ENCODE data around the gene LRRC8E. TPM values are rescaled to one million over a fixed set of nuclear protein-coding genes. Genes with fewer than 3 reads are reported as not detected.

The LRRC8E gene
- total and polyA plus RNA-seq, 2 of the 8 experiments (the other 6 are each of a cell fraction or from before 2014, with no cell fraction given), result 2.7 to 2.9 TPM

- TF ChIP-seq, protein P1, sequence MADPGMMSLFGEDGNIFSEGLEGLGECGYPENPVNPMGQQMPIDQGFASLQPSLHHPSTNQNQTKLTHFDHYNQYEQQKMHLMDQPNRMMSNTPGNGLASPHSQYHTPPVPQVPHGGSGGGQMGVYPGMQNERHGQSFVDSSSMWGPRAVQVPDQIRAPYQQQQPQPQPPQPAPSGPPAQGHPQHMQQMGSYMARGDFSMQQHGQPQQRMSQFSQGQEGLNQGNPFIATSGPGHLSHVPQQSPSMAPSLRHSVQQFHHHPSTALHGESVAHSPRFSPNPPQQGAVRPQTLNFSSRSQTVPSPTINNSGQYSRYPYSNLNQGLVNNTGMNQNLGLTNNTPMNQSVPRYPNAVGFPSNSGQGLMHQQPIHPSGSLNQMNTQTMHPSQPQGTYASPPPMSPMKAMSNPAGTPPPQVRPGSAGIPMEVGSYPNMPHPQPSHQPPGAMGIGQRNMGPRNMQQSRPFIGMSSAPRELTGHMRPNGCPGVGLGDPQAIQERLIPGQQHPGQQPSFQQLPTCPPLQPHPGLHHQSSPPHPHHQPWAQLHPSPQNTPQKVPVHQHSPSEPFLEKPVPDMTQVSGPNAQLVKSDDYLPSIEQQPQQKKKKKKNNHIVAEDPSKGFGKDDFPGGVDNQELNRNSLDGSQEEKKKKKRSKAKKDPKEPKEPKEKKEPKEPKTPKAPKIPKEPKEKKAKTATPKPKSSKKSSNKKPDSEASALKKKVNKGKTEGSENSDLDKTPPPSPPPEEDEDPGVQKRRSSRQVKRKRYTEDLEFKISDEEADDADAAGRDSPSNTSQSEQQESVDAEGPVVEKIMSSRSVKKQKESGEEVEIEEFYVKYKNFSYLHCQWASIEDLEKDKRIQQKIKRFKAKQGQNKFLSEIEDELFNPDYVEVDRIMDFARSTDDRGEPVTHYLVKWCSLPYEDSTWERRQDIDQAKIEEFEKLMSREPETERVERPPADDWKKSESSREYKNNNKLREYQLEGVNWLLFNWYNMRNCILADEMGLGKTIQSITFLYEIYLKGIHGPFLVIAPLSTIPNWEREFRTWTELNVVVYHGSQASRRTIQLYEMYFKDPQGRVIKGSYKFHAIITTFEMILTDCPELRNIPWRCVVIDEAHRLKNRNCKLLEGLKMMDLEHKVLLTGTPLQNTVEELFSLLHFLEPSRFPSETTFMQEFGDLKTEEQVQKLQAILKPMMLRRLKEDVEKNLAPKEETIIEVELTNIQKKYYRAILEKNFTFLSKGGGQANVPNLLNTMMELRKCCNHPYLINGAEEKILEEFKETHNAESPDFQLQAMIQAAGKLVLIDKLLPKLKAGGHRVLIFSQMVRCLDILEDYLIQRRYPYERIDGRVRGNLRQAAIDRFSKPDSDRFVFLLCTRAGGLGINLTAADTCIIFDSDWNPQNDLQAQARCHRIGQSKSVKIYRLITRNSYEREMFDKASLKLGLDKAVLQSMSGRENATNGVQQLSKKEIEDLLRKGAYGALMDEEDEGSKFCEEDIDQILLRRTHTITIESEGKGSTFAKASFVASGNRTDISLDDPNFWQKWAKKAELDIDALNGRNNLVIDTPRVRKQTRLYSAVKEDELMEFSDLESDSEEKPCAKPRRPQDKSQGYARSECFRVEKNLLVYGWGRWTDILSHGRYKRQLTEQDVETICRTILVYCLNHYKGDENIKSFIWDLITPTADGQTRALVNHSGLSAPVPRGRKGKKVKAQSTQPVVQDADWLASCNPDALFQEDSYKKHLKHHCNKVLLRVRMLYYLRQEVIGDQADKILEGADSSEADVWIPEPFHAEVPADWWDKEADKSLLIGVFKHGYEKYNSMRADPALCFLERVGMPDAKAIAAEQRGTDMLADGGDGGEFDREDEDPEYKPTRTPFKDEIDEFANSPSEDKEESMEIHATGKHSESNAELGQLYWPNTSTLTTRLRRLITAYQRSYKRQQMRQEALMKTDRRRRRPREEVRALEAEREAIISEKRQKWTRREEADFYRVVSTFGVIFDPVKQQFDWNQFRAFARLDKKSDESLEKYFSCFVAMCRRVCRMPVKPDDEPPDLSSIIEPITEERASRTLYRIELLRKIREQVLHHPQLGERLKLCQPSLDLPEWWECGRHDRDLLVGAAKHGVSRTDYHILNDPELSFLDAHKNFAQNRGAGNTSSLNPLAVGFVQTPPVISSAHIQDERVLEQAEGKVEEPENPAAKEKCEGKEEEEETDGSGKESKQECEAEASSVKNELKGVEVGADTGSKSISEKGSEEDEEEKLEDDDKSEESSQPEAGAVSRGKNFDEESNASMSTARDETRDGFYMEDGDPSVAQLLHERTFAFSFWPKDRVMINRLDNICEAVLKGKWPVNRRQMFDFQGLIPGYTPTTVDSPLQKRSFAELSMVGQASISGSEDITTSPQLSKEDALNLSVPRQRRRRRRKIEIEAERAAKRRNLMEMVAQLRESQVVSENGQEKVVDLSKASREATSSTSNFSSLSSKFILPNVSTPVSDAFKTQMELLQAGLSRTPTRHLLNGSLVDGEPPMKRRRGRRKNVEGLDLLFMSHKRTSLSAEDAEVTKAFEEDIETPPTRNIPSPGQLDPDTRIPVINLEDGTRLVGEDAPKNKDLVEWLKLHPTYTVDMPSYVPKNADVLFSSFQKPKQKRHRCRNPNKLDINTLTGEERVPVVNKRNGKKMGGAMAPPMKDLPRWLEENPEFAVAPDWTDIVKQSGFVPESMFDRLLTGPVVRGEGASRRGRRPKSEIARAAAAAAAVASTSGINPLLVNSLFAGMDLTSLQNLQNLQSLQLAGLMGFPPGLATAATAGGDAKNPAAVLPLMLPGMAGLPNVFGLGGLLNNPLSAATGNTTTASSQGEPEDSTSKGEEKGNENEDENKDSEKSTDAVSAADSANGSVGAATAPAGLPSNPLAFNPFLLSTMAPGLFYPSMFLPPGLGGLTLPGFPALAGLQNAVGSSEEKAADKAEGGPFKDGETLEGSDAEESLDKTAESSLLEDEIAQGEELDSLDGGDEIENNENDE (IDR thresholded peaks at IDR 0.05; ENCODE audit: insufficient replicate concordance, low read length), result no peak
- TF ChIP-seq TCF12 (IDR thresholded peaks at IDR 0.05; ENCODE audit: low read depth, low read length) (0 out of 2 replicates have a peak, but pooled peaks have one; percentile 13), CBX8 (IDR thresholded peaks at IDR 0.05; ENCODE audit: borderline replicate concordance, low read depth, low read length) (no peak), ZNF274 (IDR thresholded peaks at IDR 0.05; ENCODE audit: borderline replicate concordance, extremely low read depth, low read length) (no peak), GABPA (IDR thresholded peaks at IDR 0.05; ENCODE audit: borderline replicate concordance, insufficient read depth, low read length) (0 out of 2 replicates have a peak, but pooled peaks have one; percentile 20), EZH2 (IDR thresholded peaks at IDR 0.05; ENCODE audit: low read depth, low read length, severe bottlenecking) (peak; percentile 50)
- TF ChIP-seq, protein P2, sequence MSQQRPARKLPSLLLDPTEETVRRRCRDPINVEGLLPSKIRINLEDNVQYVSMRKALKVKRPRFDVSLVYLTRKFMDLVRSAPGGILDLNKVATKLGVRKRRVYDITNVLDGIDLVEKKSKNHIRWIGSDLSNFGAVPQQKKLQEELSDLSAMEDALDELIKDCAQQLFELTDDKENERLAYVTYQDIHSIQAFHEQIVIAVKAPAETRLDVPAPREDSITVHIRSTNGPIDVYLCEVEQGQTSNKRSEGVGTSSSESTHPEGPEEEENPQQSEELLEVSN (IDR thresholded peaks at IDR 0.05), result peak; percentile 67
Measured at GRCh38 chr19:7863157-7863970, 24.9 kb upstream of the LRRC8E start (continued).

Data from H1 (cell line).